ENCODE data around the gene OTUB1. TPM values are rescaled to one million over a fixed set of nuclear protein-coding genes. Genes with fewer than 3 reads are reported as not detected.

The OTUB1 gene
- total RNA-seq (2022; extraction: Qiagen RNA extraction; ENCODE audit: low read depth) = 88.2 to 125 TPM (median 122 TPM) in 5 replicates

GRCh38 chr11:63986156-63986931 is at the start of gene OTUB1:
OTUB1 (plus strand) TSS chr11:63986438; CDS start chr11:63986457, 19 bp downstream.

GRCh38 chr11:63938479-63939396 is 47.5 kb upstream of the OTUB1 start, which contains the start of gene NAA40:
NAA40 (plus strand) TSS chr11:63939002; CDS start chr11:63939097, 95 bp downstream.

GRCh38 chr11:63974259-63975143 is 11.7 kb upstream of the OTUB1 start, which contains the start of gene COX8A:
COX8A (plus strand) TSS chr11:63974620; CDS start chr11:63974681, 61 bp downstream.

GRCh38 chr11:64035576-64035975 is 49.3 kb downstream of the OTUB1 start, which contains the start of gene FLRT1:
FLRT1 (plus strand) TSS chr11:64035931; CDS start chr11:64116268, 80,337 bp downstream.

Other genes starting within 250 kb of the OTUB1 start
- gene ZFTA, start 217.7 kb upstream of the OTUB1 start, total RNA-seq (2022; extraction: Qiagen RNA extraction; ENCODE audit: low read depth) = 4.4 to 8.5 TPM (median 6.8 TPM) in 5 replicates
- gene SPINDOC, start 173.0 kb upstream of the OTUB1 start, total RNA-seq (2022; extraction: Qiagen RNA extraction; ENCODE audit: low read depth) = 32.2 to 59.0 TPM (median 48.7 TPM) in 5 replicates
- gene MARK2, start 147.3 kb upstream of the OTUB1 start, total RNA-seq (2022; extraction: Qiagen RNA extraction; ENCODE audit: low read depth) = 21.4 to 27.9 TPM (median 26.3 TPM) in 5 replicates
- gene RCOR2, start 69.3 kb upstream of the OTUB1 start, total RNA-seq (2022; extraction: Qiagen RNA extraction; ENCODE audit: low read depth) = 0.64 to 1.0 TPM (median 0.95 TPM) in 5 replicates
- 11.9 to 17.9 TPM (median 15.4 TPM) in 5 replicates for gene NAA40, start 47.4 kb upstream of the OTUB1 start, total RNA-seq (2022; extraction: Qiagen RNA extraction; ENCODE audit: low read depth)
- gene COX8A, start 11.8 kb upstream of the OTUB1 start, total RNA-seq (2022; extraction: Qiagen RNA extraction; ENCODE audit: low read depth) = 466 to 1,036 TPM (median 955 TPM) in 5 replicates
- 0.06 TPM in 1 of 5 replicates, not detected in the others for gene FLRT1, start 49.5 kb downstream of the OTUB1 start, total RNA-seq (2022; extraction: Qiagen RNA extraction; ENCODE audit: low read depth)
- gene MACROD1, start 179.7 kb downstream of the OTUB1 start, total RNA-seq (2022; extraction: Qiagen RNA extraction; ENCODE audit: low read depth) = 9.5 to 14.4 TPM (median 13.0 TPM) in 5 replicates
- gene STIP1, start 199.7 kb downstream of the OTUB1 start, total RNA-seq (2022; extraction: Qiagen RNA extraction; ENCODE audit: low read depth) = 249 to 284 TPM (median 272 TPM) in 5 replicates
- 0.53 to 2.7 TPM (median 1.2 TPM) in 5 replicates for gene FERMT3, start 220.3 kb downstream of the OTUB1 start, total RNA-seq (2022; extraction: Qiagen RNA extraction; ENCODE audit: low read depth)
- 18.0 to 27.2 TPM (median 23.8 TPM) in 5 replicates for gene TRPT1, start 239.7 kb downstream of the OTUB1 start, total RNA-seq (2022; extraction: Qiagen RNA extraction; ENCODE audit: low read depth)
- 20.7 to 41.6 TPM (median 34.8 TPM) in 5 replicates for gene NUDT22, start 239.8 kb downstream of the OTUB1 start, total RNA-seq (2022; extraction: Qiagen RNA extraction; ENCODE audit: low read depth)
- 12.1 to 26.8 TPM (median 22.3 TPM) in 5 replicates for gene DNAJC4, start 244.1 kb downstream of the OTUB1 start, total RNA-seq (2022; extraction: Qiagen RNA extraction; ENCODE audit: low read depth)
- 40.1 to 48.1 TPM (median 46.3 TPM) in 5 replicates for gene VEGFB, start 248.1 kb downstream of the OTUB1 start, total RNA-seq (2022; extraction: Qiagen RNA extraction; ENCODE audit: low read depth)

All from A549 treated with ZK216348 at 1 μM for 4 hours (cell line).